Esophagus squamous epithelium (tissue), 5 donors: ENCODE data around the gene MYOG. TPM values are rescaled to one million over a fixed set of nuclear protein-coding genes. Genes with fewer than 3 reads are reported as not detected.

Source experiments
- DNase-seq: peaks from one replicate; lab custom pipeline; 2025; lab: John Stamatoyannopoulos, UW
- H3K27ac ChIP-seq, 4 donors: fragments of 200-600 bp; sonication (generic); one replicate each; pipeline ENCODE4 v1.5.1; 2016 to 2019; ENCODE audit warnings: mild to moderate bottlenecking in 1 of 4
- H3K27me3 ChIP-seq, 4 donors: fragments of 200-600 bp; sonication (generic); 1 replicate in 3 of 4; 2 replicates in 1 of 4; pipeline versions ENCODE4 v1.5.1 to v1.6.0; 2017 to 2021; ENCODE audit warnings: antibody characterized with exemption in 1 of 4
- H3K36me3 ChIP-seq, 3 donors: fragments of 200-600 bp; sonication (generic); one replicate each; pipeline ENCODE4 v1.5.1; 2016 to 2019
- H3K4me1 ChIP-seq, 3 donors: fragments of 200-600 bp; sonication (generic); one replicate each; pipeline ENCODE4 v1.5.1; 2017 to 2019
- H3K4me3 ChIP-seq, 4 donors: fragments of 200-600 bp; sonication (generic); 1 replicate in 3 of 4; 2 replicates in 1 of 4; pipeline ENCODE4 v1.5.1; 2016 to 2019; ENCODE audit warnings: mild to moderate bottlenecking in 2 of 4, moderate library complexity in 1 of 4
- H3K9me3 ChIP-seq, 3 donors: fragments of 200-600 bp; sonication (generic); one replicate each; pipeline ENCODE4 v1.5.1; 2016 to 2019
- CTCF ChIP-seq, 6 experiments: fragments of 450-650 bp in 4 of 6; fragments of 200-600 bp in 2 of 6; sonication (generic) in 2 of 6; IDR thresholded peaks; one replicate each; pipeline ENCODE4 v1.5.1; 2016 to 2019; ENCODE audit warnings: antibody characterized with exemption in 6 of 6, mild to moderate bottlenecking in 4 of 6, moderate library complexity in 4 of 6
- POLR2A ChIP-seq, 4 donors: fragments of 450-650 bp; IDR thresholded peaks; one replicate each; pipeline ENCODE4 v1.6.1; 2017; ENCODE audit warnings: antibody characterized with exemption in 4 of 4, mild to moderate bottlenecking in 4 of 4, moderate library complexity in 3 of 4
- WGBS, 2 donors: methylation state at CpG; one replicate each; pipeline ENCODE4 v1.1.5; 2018; 5-methylcytosine and 5-hydroxymethylcytosine counted together
- intact Hi-C: fragments of 100-400 bp; cut with DNase I; formaldehyde crosslinking; loops from one replicate; pipeline ENCODE4 v1.15.0; 2022
- total RNA-seq, 4 donors: library from RNA; depleted of rRNA; stranded (reverse); fragments of >200 nt; gene quantifications; one replicate each; pipeline ENCODE4 v1.1.0, GENCODE V29; 2016
- donor health status: DM: yes; HTN: yes; CAD: no.

Gene MYOG
- total RNA-seq, 4 donors from 2014 or later = not detected

DNA sequence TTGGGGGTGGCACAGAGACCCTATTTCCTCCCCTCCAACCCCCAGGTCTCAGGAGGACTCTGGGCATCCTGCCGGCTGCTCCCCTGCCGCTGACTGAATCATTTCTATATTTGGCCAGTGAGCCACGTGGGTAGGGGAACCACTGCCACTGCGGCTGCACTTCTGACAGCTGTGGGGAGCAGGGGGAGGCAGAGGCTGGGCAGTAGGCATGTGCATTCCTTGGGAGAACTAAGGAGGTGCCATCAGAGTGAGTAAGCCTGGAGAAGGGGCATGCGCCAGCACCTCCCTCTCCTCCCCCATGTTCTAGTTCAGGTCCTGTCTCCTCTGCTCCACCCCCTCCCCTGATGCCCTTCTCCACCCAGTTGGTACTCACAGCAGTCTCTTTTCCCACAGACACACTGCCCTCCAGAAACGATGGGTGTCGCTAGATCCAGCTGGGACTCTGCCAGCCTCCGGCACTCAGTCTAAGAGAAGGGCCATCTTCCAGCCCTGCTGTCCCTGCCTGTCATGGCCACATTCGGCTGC, 47.5 kb downstream of the MYOG start:
- Histone ChIP-seq H3K27me3 (peaks cover 0 to 22% (median 0%) of the 10 kb centered on the region in 4 donors), H3K4me3 (no peak overlapping the region), H3K27ac (peak overlapping the region in 1 of 4 donors; percentile 39), H3K4me1 (peaks cover 0 to 9% (median 0%) of the 10 kb centered on the region in 3 donors), H3K36me3 (no peaks in the 10 kb centered on the region), H3K9me3 (no peaks in the 10 kb centered on the region)
- intact Hi-C loops = loop anchor here (5.0 kb wide), 1 partner anchor 179 kb away; no protein-coding TSS in a partner anchor
- 6 to 18% methylated on average over 3 to 5 of the region's 9 CpGs for WGBS, 2 donors
- no peak for DNase-seq
- TF ChIP-seq CTCF (IDR thresholded peaks at IDR 0.05) (no peak), POLR2A (IDR thresholded peaks at IDR 0.05) (no peak)

DNA sequence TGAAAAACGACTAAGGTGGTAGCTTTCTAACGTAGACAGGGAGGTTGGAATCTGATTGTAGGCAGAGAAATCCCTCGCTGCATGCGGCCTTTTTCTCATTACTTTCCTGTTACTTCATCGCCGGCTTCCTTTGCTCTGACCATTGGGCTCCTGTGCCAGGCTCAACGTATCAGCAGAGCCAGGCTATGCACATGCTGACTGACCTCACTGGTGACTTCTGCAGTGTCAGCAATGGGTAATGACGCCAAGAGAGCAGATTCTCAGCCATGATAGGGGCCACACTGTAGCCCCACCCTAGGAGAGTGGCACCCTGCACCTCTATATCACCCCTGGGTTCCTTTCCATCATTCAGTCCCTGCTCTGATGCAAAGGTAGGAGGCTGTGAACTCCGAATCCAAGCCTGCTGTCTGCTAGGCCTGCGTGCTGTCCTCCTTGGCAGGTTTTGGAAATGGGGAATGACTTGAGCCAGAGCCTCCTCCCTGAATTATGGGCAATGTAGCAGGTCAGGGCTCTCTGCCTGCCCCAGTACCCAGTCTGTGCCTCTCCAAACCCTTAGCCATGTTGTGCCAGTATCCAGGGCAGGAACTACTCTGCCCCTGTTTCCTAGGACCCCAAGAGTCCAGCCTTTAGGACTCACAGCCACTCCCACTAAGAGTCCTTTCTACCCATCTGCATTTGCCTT, 48.2 kb downstream of the MYOG start:
- TF ChIP-seq POLR2A (IDR thresholded peaks at IDR 0.05) (no peak), CTCF (IDR thresholded peaks at IDR 0.05) (no peak)
- Histone ChIP-seq H3K27me3 (peaks cover 0 to 22% (median 0%) of the 10 kb centered on the region in 4 donors), H3K9me3 (no peaks in the 10 kb centered on the region), H3K27ac (peak overlapping the region in 1 of 4 donors; percentile 39), H3K4me1 (peaks cover 0 to 9% (median 0%) of the 10 kb centered on the region in 3 donors), H3K36me3 (no peaks in the 10 kb centered on the region), H3K4me3 (no peak overlapping the region)
- 66 to 69% methylated on average over 4 to 8 of the region's 10 CpGs for WGBS, 2 donors
- intact Hi-C loops = loop anchor here (5.0 kb wide), 1 partner anchor 180 kb away; no protein-coding TSS in a partner anchor
- no peak for DNase-seq

GRCh38 chr1:203036537-203036936, 49.3 kb downstream of the MYOG start:
- no peak overlapping the region for H3K27ac ChIP-seq
- H3K9me3 ChIP-seq = no peaks in the 10 kb centered on the region
- DNase-seq = no peak
- H3K4me1 ChIP-seq = peaks cover 0 to 9% (median 0%) of the 10 kb centered on the region in 3 donors
- 20% methylated on average over 1 of the region's 2 CpGs; no CpG with 5 or more reads in 1 of the 2 donors for WGBS, 2 donors
- H3K4me3 ChIP-seq = no peak overlapping the region
- H3K27me3 ChIP-seq = peaks cover 0 to 22% (median 0%) of the 10 kb centered on the region in 4 donors
- TF ChIP-seq CTCF (IDR thresholded peaks at IDR 0.05) (no peak), POLR2A (IDR thresholded peaks at IDR 0.05) (no peak)
- H3K36me3 ChIP-seq = no peaks in the 10 kb centered on the region
- intact Hi-C loops = loop anchor here (5.0 kb wide), 1 partner anchor 181 kb away; no protein-coding TSS in a partner anchor

DNA sequence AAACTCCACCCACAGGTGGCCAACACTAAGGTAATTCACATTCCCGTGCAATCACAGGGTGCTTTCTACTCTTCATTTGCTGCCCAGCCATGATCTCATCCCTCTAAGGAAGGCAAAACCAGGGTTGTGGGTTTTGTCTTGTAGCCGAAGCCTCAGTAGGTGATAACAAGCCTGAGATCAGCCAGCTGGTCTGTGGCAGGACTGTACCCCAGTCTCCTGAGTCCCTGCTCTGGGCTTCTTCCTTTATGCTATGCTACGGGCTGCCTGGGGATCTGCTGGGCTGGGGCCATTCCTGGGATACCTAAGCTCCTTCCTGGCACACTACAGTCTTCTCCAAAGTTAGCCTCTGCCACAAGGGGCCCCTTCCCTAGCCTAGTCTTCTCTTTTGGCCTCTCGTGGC, 49.7 kb downstream of the MYOG start:
- TF ChIP-seq CTCF (IDR thresholded peaks at IDR 0.05) (no peak), POLR2A (IDR thresholded peaks at IDR 0.05) (no peak)
- DNase-seq = no peak
- H3K4me3 ChIP-seq = no peak overlapping the region
- H3K27me3 ChIP-seq = peaks cover 0 to 22% (median 0%) of the 10 kb centered on the region in 4 donors
- no peak overlapping the region for H3K27ac ChIP-seq
- no peaks in the 10 kb centered on the region for H3K36me3 ChIP-seq
- intact Hi-C loops = loop anchor here (5.0 kb wide), 1 partner anchor 181 kb away; no protein-coding TSS in a partner anchor
- H3K9me3 ChIP-seq = no peaks in the 10 kb centered on the region
- WGBS, 2 donors = 61 to 70% methylated on average over 2 to 3 of the region's 4 CpGs
- peaks cover 0 to 9% (median 0%) of the 10 kb centered on the region in 3 donors for H3K4me1 ChIP-seq
